ENCODE measurements around the gene LMX1A. TPM values are rescaled to one million over a fixed set of nuclear protein-coding genes. Genes with fewer than 3 reads are reported as not detected.
A peak's percentile ranks its signal among the peaks of the same experiment; 100 is the strongest.

Gene LMX1A
- total RNA-seq, 1 donor from 2014 or later: 8.7 TPM

- Histone ChIP-seq H3K4me3 (no peak overlapping the region), H3K27me3 (peaks cover 25% of the 10 kb centered on the region), H4K20me1 (ENCODE audit: low read depth) (no peaks in the 10 kb centered on the region), H2AFZ (replicated peaks) (no peak overlapping the region), H3K79me2 (ENCODE audit: low read depth) (no peaks in the 10 kb centered on the region), H3K4me1 (no peaks in the 10 kb centered on the region), H3K9ac (no peak overlapping the region), H3K27ac (no peak overlapping the region), H3K4me2 (no peak overlapping the region), H3F3A (ENCODE audit: low read depth) (no peaks in the 10 kb centered on the region), H3K9me3 (ENCODE audit: low read depth) (no peaks in the 10 kb centered on the region), H3K36me3 (no peaks in the 10 kb centered on the region)
- no peak overlapping the region for H3K4me3 Mint-ChIP-seq
- H3K27ac Mint-ChIP-seq: no peak overlapping the region
- peaks cover 4% of the 10 kb centered on the region for H3K4me1 Mint-ChIP-seq
- peaks cover 2% of the 10 kb centered on the region for H3K9me3 Mint-ChIP-seq
- no peaks in the 10 kb centered on the region for H3K36me3 Mint-ChIP-seq
- H3K27me3 Mint-ChIP-seq (ENCODE audit: insufficient read depth, low read depth): peaks cover 12% of the 10 kb centered on the region
- no peak for DNase-seq (ENCODE audit: low spot score)
- TF ChIP-seq EZH2 (IDR thresholded peaks at IDR 0.05) (no peak), CTCF (IDR thresholded peaks at IDR 0.05) (no peak), EZH2phosphoT487 (IDR thresholded peaks at IDR 0.05) (no peak)
Measured at GRCh38 chr1:165153182-165153581, 203.3 kb downstream of the LMX1A start.

DNA sequence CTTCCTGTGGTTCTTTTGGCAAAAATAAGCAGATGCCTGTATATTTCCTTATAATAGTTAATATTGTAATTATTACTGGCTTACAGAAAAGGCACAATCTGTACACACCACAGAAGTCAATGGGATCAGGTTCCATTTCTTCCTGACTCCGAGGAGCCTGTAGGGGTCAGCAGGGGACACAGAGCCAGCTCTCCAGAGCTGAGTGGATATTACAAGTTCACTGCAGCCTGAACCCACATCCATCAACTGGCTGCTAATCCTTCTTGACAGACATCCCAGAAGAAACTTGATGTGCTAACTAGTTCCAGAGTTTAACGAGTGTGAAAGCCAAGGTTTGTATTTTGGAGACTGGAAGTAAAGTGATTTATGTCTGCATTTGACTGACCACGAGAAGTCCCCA is 203.8 kb downstream of the LMX1A start:
- H3K27me3 Mint-ChIP-seq (ENCODE audit: insufficient read depth, low read depth): peaks cover 12% of the 10 kb centered on the region
- no peaks in the 10 kb centered on the region for H3K36me3 Mint-ChIP-seq
- no peak overlapping the region for H3K4me3 Mint-ChIP-seq
- H3K27me3 ChIP-seq: peaks cover 21% of the 10 kb centered on the region
- peaks cover 4% of the 10 kb centered on the region for H3K4me1 Mint-ChIP-seq
- no peaks in the 10 kb centered on the region for H3K4me1 ChIP-seq
- no peak overlapping the region for H3K4me2 ChIP-seq
- H3K79me2 ChIP-seq (ENCODE audit: low read depth): no peaks in the 10 kb centered on the region
- no peak overlapping the region for H3K4me3 ChIP-seq
- H3K9me3 ChIP-seq (ENCODE audit: low read depth): no peaks in the 10 kb centered on the region
- no peaks in the 10 kb centered on the region for H4K20me1 ChIP-seq (ENCODE audit: low read depth)
- peak; percentile 59 for DNase-seq (ENCODE audit: low spot score)
- H3F3A ChIP-seq (ENCODE audit: low read depth): no peaks in the 10 kb centered on the region
- peaks cover 2% of the 10 kb centered on the region for H3K9me3 Mint-ChIP-seq
- TF ChIP-seq EZH2phosphoT487 (IDR thresholded peaks at IDR 0.05) (no peak), CTCF (IDR thresholded peaks at IDR 0.05) (peak; percentile 64)
- no peak overlapping the region for H3K27ac Mint-ChIP-seq
- H3K36me3 ChIP-seq: no peaks in the 10 kb centered on the region
- no peak overlapping the region for H3K9ac ChIP-seq
- H2AFZ ChIP-seq (replicated peaks): no peak overlapping the region
- H3K27ac ChIP-seq: no peak overlapping the region

DNA sequence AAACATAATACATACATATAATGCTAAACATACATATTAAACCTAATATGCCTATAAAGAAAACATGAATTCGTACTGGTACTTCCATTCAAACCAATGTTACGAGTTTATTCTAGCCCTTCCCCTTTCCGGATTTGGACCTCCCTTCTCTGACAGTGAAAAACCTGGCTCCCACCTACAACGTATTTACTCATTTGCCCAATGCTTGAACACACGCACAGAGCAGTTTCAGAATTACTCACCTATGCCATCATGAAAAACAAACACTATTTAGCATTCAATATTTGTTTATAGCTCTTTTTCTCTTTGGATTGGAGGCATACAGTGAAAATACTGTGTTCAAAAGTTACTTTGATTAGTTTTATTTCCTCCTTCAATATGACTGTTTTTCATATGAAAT is 204.4 kb downstream of the LMX1A start:
- H3F3A ChIP-seq (ENCODE audit: low read depth): no peaks in the 10 kb centered on the region
- H3K27ac Mint-ChIP-seq: no peak overlapping the region
- DNase-seq (ENCODE audit: low spot score): no peak

More for the DNA sequence above, 204.4 kb downstream of the LMX1A start:
- H4K20me1 ChIP-seq (ENCODE audit: low read depth): no peaks in the 10 kb centered on the region
- peaks cover 4% of the 10 kb centered on the region for H3K4me1 Mint-ChIP-seq
- H3K4me3 Mint-ChIP-seq: no peak overlapping the region
- H3K27me3 Mint-ChIP-seq (ENCODE audit: insufficient read depth, low read depth): peaks cover 12% of the 10 kb centered on the region
- H3K27me3 ChIP-seq: peaks cover 15% of the 10 kb centered on the region
- no peak overlapping the region for H3K9ac ChIP-seq
- H3K9me3 Mint-ChIP-seq: peaks cover 2% of the 10 kb centered on the region
- no peak overlapping the region for H2AFZ ChIP-seq (replicated peaks)
- H3K4me2 ChIP-seq: no peak overlapping the region
- TF ChIP-seq EZH2 (IDR thresholded peaks at IDR 0.05) (no peak), CTCF (IDR thresholded peaks at IDR 0.05) (no peak), EZH2phosphoT487 (IDR thresholded peaks at IDR 0.05) (no peak)
- H3K4me1 ChIP-seq: no peaks in the 10 kb centered on the region
- H3K36me3 ChIP-seq: no peaks in the 10 kb centered on the region
- H3K27ac ChIP-seq: no peak overlapping the region
- H3K36me3 Mint-ChIP-seq: no peaks in the 10 kb centered on the region
- no peaks in the 10 kb centered on the region for H3K79me2 ChIP-seq (ENCODE audit: low read depth)
- no peak overlapping the region for H3K4me3 ChIP-seq
- no peaks in the 10 kb centered on the region for H3K9me3 ChIP-seq (ENCODE audit: low read depth)

Other genes starting within 250 kb of the LMX1A start
- gene RXRG, start 88.4 kb upstream of the LMX1A start, total RNA-seq (ENCODE audit: low replicate concordance): not detected in 2 replicates
- gene LRRC52, start 187.3 kb upstream of the LMX1A start, total RNA-seq (ENCODE audit: low replicate concordance): not detected in 2 replicates